Effector memory CD8-positive, alpha-beta T cell (primary cell): ENCODE results near the gene PBX4.

Source experiments
- ATAC-seq: fragments of 150-1000 bp; cut with Tn5 transposase; replicated peaks from 2 replicates; pipeline ENCODE4 v1.10.0; 2021; ENCODE audit warnings: mild to moderate bottlenecking, moderate library complexity
- DNase-seq, 3 experiments: peaks; one replicate each; pipeline ENCODE4 v3.0.0; 2021
- H3K27ac Mint-ChIP-seq, 2 donors: one replicate each; pipeline ENCODE4 v1.8.0; 2022; ENCODE audit warnings: mild to moderate bottlenecking in 2 of 2, mixed read lengths in 2 of 2, moderate library complexity in 2 of 2
- H3K27me3 Mint-ChIP-seq, 2 donors: one replicate each; pipeline ENCODE4 v1.8.0; 2022; ENCODE audit warnings: mixed read lengths in 2 of 2
- H3K36me3 Mint-ChIP-seq: one replicate; pipeline ENCODE4 v1.8.0; 2022; ENCODE audit warnings: mild to moderate bottlenecking, moderate library complexity, mixed read lengths; ENCODE audit not compliant: insufficient read depth
- H3K4me1 Mint-ChIP-seq, 2 donors: one replicate each; pipeline ENCODE4 v1.8.0; 2022; ENCODE audit warnings: low read depth in 2 of 2, mixed read lengths in 2 of 2
- H3K4me3 Mint-ChIP-seq, 2 donors: one replicate each; pipeline ENCODE4 v1.8.0; 2022; ENCODE audit warnings: mild to moderate bottlenecking in 2 of 2, mixed read lengths in 2 of 2, moderate library complexity in 2 of 2
- H3K9me3 Mint-ChIP-seq, 2 donors: one replicate each; pipeline ENCODE4 v1.8.0; 2022; ENCODE audit warnings: mixed read lengths in 2 of 2

The PBX4 gene

DNA sequence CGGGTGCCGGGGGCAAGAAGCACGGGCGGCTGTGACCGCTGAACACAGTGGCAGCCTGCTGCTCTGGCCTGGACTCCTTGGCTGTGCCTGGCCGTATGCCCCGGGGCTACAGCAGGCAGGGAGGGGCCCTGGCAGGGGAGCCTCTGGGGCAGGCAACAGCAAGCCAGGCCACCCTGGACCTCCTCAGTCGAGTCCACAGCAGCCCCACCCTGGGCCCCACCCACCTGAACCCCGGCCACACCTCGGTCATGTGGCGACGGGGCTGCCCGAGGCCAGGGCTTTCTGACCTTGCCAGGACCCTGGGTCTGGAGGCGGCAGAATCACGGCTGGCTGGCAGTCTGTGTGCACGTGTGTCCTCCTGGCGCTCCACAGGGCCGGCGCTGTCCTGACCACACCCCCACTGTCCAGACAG is 71.7 kb downstream of the PBX4 start:
- Mint-ChIP-seq H3K9me3 (no peaks in the 10 kb centered on the region), H3K4me1 (peaks cover 0 to 4% of the 10 kb centered on the region in 2 donors), H3K36me3 (no peaks in the 10 kb centered on the region), H3K27me3 (peaks cover 0 to 10% of the 10 kb centered on the region in 2 donors), H3K4me3 (no peak overlapping the region), H3K27ac (no peak overlapping the region)
- DNase-seq (no peak), ATAC-seq (no peak)

DNA sequence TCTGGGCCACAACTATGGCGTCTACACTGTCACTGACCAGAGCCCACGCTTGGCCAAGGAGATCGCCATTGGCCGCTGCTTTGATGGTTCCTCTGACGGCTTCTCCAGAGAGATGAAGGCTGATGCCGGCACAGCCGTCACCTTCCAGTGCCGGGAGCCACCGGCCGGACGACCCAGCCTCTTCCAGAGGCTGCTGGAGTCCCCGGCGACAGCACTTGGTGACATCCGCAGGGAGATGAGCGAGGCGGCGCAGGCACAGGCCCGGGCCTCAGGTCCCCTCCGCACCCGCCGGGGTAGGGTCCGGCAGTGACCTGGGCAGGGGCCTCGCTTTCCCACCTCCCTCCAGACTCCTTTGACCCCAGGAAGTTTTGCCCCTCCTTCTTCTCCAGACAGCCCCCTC is 72.8 kb downstream of the PBX4 start:
- DNase-seq (no peak), ATAC-seq (no peak)
- Mint-ChIP-seq H3K36me3 (no peaks in the 10 kb centered on the region), H3K4me3 (no peak overlapping the region), H3K4me1 (peaks cover 3 to 9% of the 10 kb centered on the region in 2 donors), H3K9me3 (no peaks in the 10 kb centered on the region), H3K27ac (no peak overlapping the region), H3K27me3 (peaks cover 0 to 10% of the 10 kb centered on the region in 2 donors)

- H3K27me3 Mint-ChIP-seq = peaks cover 0 to 10% of the 10 kb centered on the region in 2 donors
- H3K36me3 Mint-ChIP-seq = no peaks in the 10 kb centered on the region
- DNase-seq (no peak), ATAC-seq (no peak)
- peaks cover 6 to 12% of the 10 kb centered on the region in 2 donors for H3K4me1 Mint-ChIP-seq
- H3K9me3 Mint-ChIP-seq = no peaks in the 10 kb centered on the region
- H3K4me3 Mint-ChIP-seq = no peak overlapping the region
- no peak overlapping the region for H3K27ac Mint-ChIP-seq
Measured at GRCh38 chr19:19544954-19545591, 73.4 kb downstream of the PBX4 start.

DNA sequence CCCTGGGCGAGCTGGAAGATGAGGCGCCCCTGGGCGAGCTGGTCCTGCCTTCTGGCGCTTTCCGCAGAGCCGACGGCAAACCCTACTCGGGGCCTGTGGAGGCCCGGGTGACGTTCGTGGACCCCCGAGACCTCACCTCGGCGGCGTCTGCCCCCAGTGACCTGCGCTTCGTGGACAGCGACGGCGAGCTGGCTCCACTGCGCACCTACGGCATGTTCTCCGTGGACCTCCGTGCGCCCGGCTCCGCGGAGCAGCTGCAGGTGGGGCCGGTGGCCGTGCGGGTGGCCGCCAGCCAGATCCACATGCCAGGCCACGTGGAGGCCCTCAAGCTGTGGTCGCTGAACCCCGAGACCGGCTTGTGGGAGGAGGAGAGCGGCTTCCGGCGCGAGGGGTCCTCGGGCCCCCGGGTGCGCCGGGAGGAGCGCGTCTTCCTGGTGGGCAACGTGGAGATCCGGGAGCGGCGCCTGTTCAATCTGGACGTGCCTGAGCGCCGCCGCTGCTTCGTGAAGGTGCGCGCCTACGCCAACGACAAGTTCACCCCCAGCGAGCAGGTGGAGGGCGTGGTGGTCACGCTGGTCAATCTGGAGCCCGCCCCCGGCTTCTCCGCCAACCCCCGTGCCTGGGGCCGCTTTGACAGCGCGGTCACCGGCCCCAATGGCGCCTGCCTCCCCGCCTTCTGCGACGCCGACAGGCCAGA is 74.1 kb downstream of the PBX4 start:
- Mint-ChIP-seq H3K36me3 (peaks cover under 1% of the 10 kb centered on the region), H3K4me3 (no peak overlapping the region), H3K27ac (no peak overlapping the region), H3K4me1 (peaks cover 8 to 12% of the 10 kb centered on the region in 2 donors), H3K27me3 (peaks cover 0 to 9% of the 10 kb centered on the region in 2 donors), H3K9me3 (no peaks in the 10 kb centered on the region)
- DNase-seq = no peak
- ATAC-seq = no peak

DNA sequence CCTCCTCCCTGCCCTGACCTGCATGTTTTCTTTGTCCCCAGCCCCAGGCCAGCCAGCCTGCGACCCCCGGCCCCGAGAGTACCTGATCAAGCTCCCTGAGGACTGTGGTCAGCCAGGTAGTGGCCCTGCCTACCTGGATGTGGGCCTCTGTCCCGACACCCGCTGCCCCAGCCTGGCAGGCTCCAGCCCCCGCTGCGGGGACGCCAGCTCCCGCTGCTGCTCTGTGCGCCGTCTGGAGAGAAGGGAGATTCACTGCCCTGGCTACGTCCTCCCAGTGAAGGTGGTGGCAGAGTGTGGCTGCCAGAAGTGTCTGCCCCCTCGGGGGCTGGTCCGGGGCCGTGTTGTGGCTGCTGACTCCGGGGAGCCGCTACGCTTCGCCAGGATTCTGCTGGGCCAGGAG is 74.8 kb downstream of the PBX4 start:
- peaks cover 5 to 7% of the 10 kb centered on the region in 2 donors for H3K27me3 Mint-ChIP-seq
- H3K27ac Mint-ChIP-seq = no peak overlapping the region
- H3K4me3 Mint-ChIP-seq = no peak overlapping the region

GRCh38 chr19:19543101-19543500 is 75.4 kb downstream of the PBX4 start:
- Mint-ChIP-seq H3K36me3 (peaks cover 7% of the 10 kb centered on the region), H3K4me1 (peaks cover 15 to 20% of the 10 kb centered on the region in 2 donors), H3K27me3 (peaks cover 7 to 9% of the 10 kb centered on the region in 2 donors), H3K9me3 (no peaks in the 10 kb centered on the region), H3K4me3 (no peak overlapping the region), H3K27ac (no peak overlapping the region)
- ATAC-seq (no peak), DNase-seq (no peak)

More for the DNA sequence above, 74.8 kb downstream of the PBX4 start:
- DNase-seq (no peak), ATAC-seq (no peak)
- no peaks in the 10 kb centered on the region for H3K9me3 Mint-ChIP-seq
- H3K36me3 Mint-ChIP-seq = peaks cover 7% of the 10 kb centered on the region
- H3K4me1 Mint-ChIP-seq = peaks cover 13 to 18% of the 10 kb centered on the region in 2 donors

DNA sequence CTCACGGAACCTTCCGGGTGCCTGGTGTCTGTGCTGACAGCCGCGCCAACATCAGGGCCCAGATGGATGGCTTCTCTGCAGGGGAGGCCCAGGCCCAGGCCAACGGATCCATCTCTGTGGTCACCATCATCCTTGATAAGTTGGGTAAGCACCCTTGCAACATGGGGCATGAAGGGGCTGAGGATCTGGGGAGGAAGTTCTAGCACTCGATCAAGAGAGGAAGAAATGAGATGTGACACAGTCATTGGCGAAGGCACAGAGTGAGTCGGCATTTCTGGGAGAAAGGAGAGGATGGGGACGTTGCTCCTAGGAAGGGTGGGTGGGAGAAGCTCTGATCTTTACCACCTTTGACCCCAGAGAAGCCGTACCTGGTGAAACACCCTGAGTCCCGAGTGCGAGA is 76.0 kb downstream of the PBX4 start:
- peak overlapping the region in 1 of 2 donors; percentile 29 for H3K4me3 Mint-ChIP-seq
- no peak for ATAC-seq
- peaks cover 9% of the 10 kb centered on the region for H3K36me3 Mint-ChIP-seq
- no peak for DNase-seq
- H3K9me3 Mint-ChIP-seq = no peaks in the 10 kb centered on the region
- H3K4me1 Mint-ChIP-seq = peaks cover 20 to 23% of the 10 kb centered on the region in 2 donors
- no peak overlapping the region for H3K27ac Mint-ChIP-seq
- peaks cover 7 to 9% of the 10 kb centered on the region in 2 donors for H3K27me3 Mint-ChIP-seq

DNA sequence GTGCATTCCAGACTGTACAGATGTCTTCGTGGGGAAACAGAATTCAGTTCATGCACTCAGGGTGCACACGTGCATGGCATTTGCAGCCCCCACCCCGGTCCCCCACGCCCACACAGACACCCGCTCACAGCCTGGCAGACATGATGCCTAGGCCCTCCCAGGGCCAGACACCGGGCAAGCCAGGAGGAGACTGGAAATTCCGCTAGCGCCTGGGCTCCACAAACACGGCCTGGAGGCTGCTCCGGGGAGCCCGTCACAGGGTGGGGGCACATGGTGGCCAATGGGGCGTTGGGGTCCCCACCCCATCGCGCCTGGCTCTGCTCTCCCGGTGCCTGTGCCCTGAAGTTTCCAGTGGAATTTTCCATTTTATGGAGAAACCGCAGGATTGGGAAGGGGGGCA is 76.9 kb downstream of the PBX4 start:
- no peaks in the 10 kb centered on the region for H3K9me3 Mint-ChIP-seq
- peaks cover 10% of the 10 kb centered on the region for H3K36me3 Mint-ChIP-seq
- peak overlapping the region; percentile 19 to 59 for H3K27ac Mint-ChIP-seq
- no peak for ATAC-seq
- peaks cover 7 to 9% of the 10 kb centered on the region in 2 donors for H3K27me3 Mint-ChIP-seq
- no peak for DNase-seq
- H3K4me1 Mint-ChIP-seq = peaks cover 24% of the 10 kb centered on the region in 2 donors
- peak overlapping the region; percentile 77 to 83 for H3K4me3 Mint-ChIP-seq

- Mint-ChIP-seq H3K27me3 (peaks cover 7 to 9% of the 10 kb centered on the region in 2 donors), H3K36me3 (peaks cover 10% of the 10 kb centered on the region), H3K4me3 (peak overlapping the region; percentile 77 to 83), H3K27ac (peak overlapping the region; percentile 19 to 59), H3K4me1 (peaks cover 24% of the 10 kb centered on the region in 2 donors), H3K9me3 (no peaks in the 10 kb centered on the region)
- DNase-seq (peak; percentile 48 to 65 (median 58)), ATAC-seq (peak; percentile 71)
Measured at GRCh38 chr19:19540715-19541515, 77.6 kb downstream of the PBX4 start.

GRCh38 chr19:19540064-19540714 is 78.3 kb downstream of the PBX4 start:
- peak overlapping the region in 1 of 2 donors; percentile 59 for H3K27ac Mint-ChIP-seq

DNA sequence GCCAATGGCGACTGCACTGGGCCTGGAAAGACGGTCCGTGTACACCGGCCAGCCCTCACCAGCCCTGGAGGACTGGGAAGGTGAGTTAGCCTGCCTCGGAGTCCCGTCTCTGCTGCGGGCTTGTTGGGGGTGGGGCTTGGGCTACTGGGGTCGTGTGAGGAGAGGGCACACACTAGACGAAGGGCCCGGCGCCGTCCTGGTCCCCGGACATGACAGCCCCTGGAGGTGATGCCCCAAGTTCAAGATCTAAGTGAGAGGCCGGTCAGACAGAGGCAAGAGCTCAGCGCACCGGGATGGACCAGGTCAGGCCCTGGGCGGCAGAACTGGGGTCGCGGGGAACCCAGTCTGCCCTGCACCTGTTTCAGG is 78.8 kb downstream of the PBX4 start:
- H3K36me3 Mint-ChIP-seq = peaks cover 10% of the 10 kb centered on the region
- no peak overlapping the region for H3K27ac Mint-ChIP-seq
- no peaks in the 10 kb centered on the region for H3K9me3 Mint-ChIP-seq
- ATAC-seq (no peak), DNase-seq (no peak)
- peaks cover 24% of the 10 kb centered on the region in 2 donors for H3K4me1 Mint-ChIP-seq
- peak overlapping the region; percentile 69 to 83 for H3K4me3 Mint-ChIP-seq
- peaks cover 7 to 9% of the 10 kb centered on the region in 2 donors for H3K27me3 Mint-ChIP-seq

More at GRCh38 chr19:19540064-19540714, 78.3 kb downstream of the PBX4 start:
- peaks cover 7 to 9% of the 10 kb centered on the region in 2 donors for H3K27me3 Mint-ChIP-seq
- H3K9me3 Mint-ChIP-seq = no peaks in the 10 kb centered on the region
- peak; percentile 35 for ATAC-seq
- peaks cover 10% of the 10 kb centered on the region for H3K36me3 Mint-ChIP-seq
- peaks cover 24% of the 10 kb centered on the region in 2 donors for H3K4me1 Mint-ChIP-seq
- H3K4me3 Mint-ChIP-seq = peak overlapping the region; percentile 77 to 83
- DNase-seq = peak in 2 of 3 experiments; percentile 34 to 36

DNA sequence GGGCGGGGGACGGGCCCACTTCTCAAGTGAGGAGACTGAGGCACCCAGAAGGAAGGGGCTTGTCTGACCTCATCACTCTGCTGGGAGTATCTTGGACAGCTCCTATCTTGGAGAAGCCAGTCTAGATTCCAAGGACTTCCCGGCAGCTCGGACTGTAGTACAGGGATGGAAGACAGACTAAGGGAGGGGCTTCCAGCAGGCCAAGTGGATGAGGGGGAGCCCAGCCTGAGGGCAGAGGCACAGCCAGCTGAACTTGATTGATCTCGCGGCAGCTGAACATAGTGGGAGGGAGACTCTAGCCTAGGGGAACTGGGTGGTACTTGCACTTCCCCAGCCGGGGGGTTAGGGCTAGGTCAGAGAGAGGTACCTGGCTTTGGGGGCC is 79.7 kb downstream of the PBX4 start:
- peaks cover 7 to 9% of the 10 kb centered on the region in 2 donors for H3K27me3 Mint-ChIP-seq
- H3K4me1 Mint-ChIP-seq = peaks cover 24% of the 10 kb centered on the region in 2 donors
- ATAC-seq (no peak), DNase-seq (no peak)
- peak overlapping the region; percentile 69 to 83 for H3K4me3 Mint-ChIP-seq
- peaks cover 10% of the 10 kb centered on the region for H3K36me3 Mint-ChIP-seq
- no peaks in the 10 kb centered on the region for H3K9me3 Mint-ChIP-seq
- peak overlapping the region; percentile 67 to 83 for H3K27ac Mint-ChIP-seq
